ENCODE data around the gene CCDC141. TPM values are rescaled to one million over a fixed set of nuclear protein-coding genes. Genes with fewer than 3 reads are reported as not detected.
"Not testable (repeated sequence)": the region's sequence is repeated elsewhere in the genome, so short reads cannot be mapped to it uniquely, and the experiment has no call there.

The CCDC141 gene
- total RNA-seq, 1 donor from 2014 or later = 1.2 TPM

DNA sequence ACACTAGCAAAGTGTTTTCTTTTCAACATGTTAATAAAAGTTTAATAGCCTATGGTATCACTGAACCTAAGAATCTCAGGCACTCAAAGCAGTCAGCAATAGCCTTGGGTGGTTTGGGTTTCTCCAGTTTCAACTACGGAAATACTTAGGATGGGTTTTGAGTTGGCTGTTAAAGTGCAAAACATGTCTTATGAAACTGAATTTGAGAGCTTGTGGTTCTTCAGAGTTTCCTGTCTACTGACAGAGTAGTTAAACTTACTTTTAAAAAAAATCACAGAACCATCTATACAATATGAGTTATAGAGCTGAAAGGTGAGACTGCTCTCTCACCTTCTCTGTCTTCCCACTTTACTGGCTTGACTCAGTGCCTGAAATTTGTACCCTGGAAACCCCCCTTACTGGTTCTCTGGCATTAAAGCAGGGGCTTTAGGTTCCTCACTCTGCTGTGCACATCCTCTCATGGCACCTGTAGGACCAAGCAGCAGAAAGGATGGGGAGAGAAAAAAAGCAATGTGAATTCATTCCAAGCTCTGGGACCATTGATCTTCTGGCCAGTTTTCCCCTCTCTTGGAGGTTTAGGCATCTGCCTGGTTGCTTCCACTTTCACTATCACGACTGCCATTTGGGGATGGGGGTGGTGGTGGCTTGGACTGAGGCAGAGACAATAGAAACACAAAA, 18.1 kb downstream of the CCDC141 start:
- no peak for DNase-seq

DNA sequence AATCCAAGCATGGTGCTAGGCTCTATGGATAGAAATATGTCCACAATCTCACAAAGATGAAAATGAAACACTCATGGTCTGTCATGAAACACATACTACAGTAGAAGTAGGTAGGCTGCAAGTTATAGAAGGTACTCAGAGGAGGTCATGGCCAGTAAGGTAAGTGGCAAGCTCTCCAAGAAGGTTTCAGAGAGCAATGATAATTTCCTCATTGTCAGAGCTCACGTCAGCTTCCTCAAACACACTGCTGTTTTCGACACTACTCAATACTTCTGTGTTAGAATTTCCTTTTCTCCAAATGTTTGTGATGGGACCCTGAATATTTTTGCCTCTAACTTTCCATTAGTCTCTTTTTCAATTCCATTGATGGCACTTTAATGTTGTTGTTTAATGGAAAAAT, 25.5 kb downstream of the CCDC141 start:
- no peak for DNase-seq

GRCh38 chr2:179022685-179023084, 27.3 kb downstream of the CCDC141 start:
- DNase-seq = no peak

DNA sequence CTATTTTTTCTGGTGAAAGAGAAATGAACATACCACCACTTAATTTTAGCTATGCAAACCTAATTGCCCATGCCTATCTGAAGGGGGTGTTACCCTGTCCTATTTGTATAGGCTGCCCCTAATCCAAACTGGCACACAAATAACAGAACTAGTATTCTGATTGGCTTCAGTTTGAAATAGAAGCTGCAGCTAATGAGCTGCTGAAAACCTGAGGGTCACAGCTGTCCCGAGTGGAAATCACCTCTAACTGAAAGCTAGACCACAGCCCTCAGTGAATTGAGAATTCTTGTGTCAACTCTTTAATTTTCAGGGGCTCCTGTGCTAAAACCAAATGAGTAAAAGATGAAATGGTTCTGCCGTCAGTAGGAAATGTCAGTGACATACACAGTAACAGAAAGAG, 28.7 kb downstream of the CCDC141 start:
- DNase-seq = no peak

DNA sequence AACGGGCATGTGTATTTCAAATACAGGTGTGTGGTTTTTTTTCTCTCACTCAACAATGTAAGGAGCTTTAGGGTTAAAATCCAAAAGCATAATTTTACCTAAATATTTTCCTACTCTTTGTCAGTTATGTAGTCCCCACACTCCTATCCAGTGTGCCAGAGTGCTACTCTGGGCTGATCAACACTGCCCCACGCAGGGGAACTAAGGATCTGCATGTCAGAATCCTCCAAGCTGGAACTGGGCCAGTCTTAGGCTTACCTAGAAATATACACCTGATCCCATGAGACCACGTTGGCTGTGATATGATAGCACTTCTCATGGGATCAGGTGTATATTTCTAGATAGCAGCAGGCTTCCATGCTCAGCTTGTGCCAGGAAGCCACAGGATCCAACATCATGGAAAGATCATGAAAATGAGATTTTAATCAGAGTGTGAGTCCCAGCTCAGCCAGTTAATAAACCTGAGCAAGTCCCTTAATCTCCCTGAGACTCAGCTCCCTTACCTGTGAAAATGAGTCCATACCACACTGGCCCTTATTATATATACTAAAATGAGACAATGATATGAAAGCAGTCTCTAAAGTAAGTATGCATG, 29.7 kb downstream of the CCDC141 start:
- DNase-seq = peak; percentile 51

DNA sequence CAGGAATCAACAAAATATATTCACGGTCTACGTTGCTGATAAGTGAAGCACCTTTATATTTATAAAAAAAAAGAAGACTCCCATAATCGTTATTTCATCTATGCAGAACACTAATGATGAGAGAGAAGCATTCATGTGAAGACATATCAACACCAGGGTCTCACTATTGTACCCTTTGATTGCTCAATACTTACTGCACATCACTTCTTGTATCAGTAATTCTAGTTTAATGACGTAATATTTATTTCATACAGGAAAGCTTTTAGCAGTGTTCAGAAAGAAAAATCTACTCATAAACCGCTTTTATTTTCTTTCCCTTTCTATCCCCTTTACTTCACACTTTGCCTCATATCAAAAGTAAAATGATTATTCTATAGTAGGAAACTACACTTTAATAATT, 30.7 kb downstream of the CCDC141 start:
- DNase-seq = no peak

GRCh38 chr2:179017773-179018357, 32.1 kb downstream of the CCDC141 start:
- no peak for DNase-seq

DNA sequence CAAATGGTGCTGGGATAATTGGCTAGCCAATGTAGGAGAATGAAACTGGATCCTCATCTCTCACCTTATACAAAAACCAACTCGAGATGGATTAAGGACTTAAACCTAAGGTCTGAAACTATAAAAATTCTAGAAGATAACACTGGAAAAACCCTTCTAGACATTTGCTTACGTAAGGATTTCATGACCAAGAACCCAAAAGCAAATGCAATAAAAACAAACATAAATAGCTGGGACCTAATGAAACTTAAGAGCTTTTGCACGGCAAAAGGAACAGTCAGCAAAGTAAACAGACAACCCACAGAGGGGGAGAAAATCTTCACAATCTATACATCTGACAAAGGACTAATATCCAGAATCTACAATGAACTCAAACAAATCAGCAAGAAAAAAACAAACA, 35.7 kb downstream of the CCDC141 start:
- DNase-seq = not testable (repeated sequence)

GRCh38 chr2:179005976-179006375, 44.0 kb downstream of the CCDC141 start:
- DNase-seq = no peak

DNA sequence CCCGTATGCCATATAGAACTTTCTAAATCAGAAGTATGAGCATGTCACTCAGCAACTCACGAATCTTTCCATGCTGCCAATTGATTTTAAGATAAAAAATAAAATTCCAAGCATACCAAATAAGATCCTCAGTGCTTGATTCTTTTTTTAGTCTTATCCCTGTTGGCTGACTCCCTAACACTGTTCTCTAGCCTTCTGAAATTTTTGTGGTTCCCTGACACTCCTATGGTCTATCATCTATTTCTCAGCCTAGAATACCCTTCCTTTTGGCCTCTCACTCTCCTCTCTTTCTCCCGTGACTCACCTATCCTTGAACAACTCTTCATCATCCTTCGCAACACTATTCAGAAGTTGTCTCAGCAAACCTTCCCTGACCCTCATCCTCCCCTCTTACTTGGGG, 50.5 kb downstream of the CCDC141 start:
- DNase-seq = no peak

GRCh38 chr2:178998539-178998938, 51.4 kb downstream of the CCDC141 start:
- DNase-seq = no peak

DNA sequence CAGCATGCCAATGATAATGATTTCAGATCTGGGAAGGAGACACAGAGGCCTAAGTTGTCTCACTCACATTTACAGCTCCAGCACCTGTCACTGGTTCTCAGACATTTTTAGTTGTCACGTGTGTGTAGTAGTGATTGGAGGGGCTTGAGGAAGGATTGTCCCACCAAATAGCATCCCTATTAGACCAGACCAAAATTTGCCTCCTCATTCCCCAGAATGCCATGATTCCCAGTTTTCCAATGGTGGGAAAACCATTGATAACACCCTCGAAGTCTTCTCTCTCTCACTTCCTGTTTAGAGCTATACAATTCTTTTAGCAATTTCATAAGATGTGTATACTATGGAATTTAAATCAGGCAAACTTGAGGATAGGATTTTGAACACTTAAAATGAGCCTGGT, 52.5 kb downstream of the CCDC141 start:
- DNase-seq = no peak

DNA sequence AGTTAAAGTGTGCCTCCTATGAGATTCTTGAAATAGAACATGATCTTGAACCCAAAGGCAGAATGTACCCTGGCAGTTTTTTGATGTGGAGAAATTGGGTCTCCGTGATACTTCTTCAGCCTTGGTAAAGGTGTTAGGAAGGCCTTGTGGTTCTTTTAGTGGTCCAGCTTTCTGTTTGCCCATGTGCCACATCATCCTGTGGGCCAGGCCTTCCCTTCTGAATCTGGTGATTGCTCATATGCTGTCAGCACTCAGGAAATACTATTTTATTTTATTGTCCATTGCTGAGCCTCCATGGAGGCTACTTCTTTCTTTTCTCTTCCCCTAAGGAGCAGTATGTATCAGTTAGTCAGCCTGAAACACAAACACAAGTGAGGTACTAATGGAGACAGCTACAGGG, 52.9 kb downstream of the CCDC141 start:
- DNase-seq = no peak

GRCh38 chr2:178994264-178994663, 55.7 kb downstream of the CCDC141 start:
- no peak for DNase-seq

- no peak for DNase-seq
Measured at GRCh38 chr2:178993788-178994187, 56.1 kb downstream of the CCDC141 start.

DNA sequence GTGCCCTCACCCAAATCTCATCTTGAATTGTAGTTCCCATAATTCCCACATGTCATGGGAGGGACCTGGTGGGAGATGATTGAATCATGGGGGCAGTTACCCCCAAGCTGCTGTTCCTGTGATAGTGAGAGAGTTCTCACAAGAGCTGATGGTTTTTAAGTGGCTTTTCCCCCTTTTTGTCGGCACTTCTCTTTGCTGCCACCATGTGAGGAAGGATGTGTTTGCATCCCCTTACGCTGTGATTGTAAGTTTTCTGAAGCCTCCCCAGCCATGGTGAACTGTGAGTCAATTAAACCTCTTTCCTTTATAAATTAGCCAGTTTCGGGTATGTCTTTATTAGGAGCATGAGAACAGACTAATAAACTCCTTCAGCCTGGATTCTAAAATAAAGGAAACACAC, 57.2 kb downstream of the CCDC141 start:
- DNase-seq = peak; percentile 19

DNA sequence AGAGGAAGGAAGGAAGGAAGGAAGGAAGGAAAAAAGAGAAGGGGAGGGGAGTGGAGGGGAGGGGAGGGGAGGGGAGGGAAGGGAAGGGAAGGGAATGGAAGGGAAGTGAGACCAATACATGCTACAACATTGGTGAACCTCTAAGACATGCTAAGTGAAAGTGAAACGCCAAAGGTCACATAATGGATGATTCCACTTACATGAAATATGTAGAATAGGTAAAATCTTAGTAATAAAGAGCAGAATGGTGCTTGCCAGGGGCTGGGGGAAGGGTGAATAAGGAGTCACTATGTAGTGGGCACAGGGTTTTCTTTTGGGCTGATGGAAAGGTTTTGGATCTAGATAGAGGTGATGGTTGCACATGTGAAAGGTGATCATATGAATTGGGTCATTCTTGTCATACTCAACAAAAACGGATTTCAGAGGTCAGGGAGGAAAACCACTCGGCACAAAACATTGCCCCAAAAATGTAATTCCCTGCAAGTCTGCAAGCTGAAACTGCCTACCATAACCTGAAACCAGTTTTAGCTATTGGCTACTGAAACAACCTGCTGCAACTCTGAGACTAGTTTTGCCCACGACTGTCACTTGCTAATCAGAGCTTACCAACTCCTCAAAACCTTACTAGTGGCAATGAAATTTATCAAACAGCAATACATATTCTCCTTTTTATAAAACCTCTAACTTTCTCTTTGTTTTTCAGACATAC, 59.2 kb downstream of the CCDC141 start:
- no peak for DNase-seq

DNA sequence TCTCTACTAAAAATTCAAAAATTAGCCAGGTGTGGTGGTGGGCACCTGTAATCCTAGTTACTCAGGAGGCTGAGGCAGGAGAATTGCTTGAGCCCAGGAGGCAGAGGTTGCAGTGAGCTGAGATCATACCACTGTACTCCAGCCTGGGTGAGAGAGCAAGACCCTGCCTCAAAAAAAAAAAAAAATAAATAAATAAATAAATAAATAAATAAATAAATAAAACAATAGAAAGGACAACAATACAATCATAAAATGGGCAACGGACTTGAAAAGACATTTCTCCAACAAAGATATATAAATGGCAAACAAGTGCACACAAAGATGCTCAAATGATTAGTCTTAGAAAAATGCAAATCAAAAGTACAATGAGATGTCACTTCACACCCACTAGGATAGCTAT, 60.5 kb downstream of the CCDC141 start:
- not testable (repeated sequence) for DNase-seq

- DNase-seq = not testable (repeated sequence)
Measured at GRCh38 chr2:178982652-178983051, 67.3 kb downstream of the CCDC141 start.

- DNase-seq = no peak
Measured at GRCh38 chr2:178980815-178981214, 69.1 kb downstream of the CCDC141 start.

DNA sequence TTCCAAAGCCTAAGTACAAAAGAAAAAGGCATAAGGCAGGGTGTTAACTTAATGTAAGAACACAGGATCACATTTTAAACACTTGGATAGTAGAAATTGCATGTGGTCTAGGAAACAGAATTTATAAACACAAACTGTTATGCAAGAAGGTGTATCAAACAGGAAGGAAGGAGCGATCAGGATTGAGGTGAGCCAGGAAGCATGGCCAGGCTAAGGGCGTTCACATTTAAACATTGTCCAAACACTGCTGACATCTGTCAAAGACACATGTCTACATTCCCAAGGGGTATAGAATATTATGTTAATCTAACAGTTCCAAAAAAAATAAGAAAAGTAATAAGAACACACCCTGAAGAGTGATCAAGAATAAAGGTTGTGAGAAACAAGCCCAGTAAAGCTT, 71.3 kb downstream of the CCDC141 start:
- DNase-seq = no peak

GRCh38 chr2:178976351-178976750, 73.6 kb downstream of the CCDC141 start:
- DNase-seq = no peak

DNA sequence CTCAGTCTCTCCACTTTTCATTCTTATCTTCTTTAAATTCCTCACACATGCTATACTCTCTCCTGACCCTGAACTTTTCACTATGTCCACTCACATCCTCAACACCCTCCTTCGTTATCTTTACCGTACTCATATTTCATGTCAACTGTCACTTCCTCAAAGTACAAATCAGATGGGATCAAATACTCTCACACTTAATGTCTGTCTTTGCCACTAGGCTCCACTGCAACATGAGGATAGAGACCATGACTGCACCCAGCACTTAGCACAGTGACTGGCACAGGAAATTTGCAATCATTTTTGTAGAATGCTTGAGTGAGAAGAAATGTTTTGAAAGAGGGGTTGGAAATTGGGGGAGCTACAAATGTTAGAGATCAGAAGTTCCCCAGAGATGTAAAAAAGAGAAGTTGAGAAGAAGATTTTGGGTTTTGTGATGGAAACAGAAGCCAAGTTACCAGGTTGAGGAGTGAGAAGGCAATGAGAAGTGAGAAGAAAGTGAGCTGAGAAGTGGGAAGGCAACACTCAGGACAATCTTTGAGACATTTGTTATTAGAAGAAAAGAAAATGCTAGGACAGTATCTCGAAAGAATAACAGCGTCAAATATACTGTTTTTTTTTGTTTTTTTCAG, 87.0 kb downstream of the CCDC141 start:
- no peak for DNase-seq

Data from dermis blood vessel endothelial cell (primary cell).